ENCODE data around the gene COL24A1. TPM values are rescaled to one million over a fixed set of nuclear protein-coding genes. Genes with fewer than 3 reads are reported as not detected.
"Not testable (repeated sequence)": the region's sequence is repeated elsewhere in the genome, so short reads cannot be mapped to it uniquely, and the experiment has no call there.

The COL24A1 gene
- total and polyA plus RNA-seq, 2 donors from 2014 or later, result 0.47 to 0.54 TPM

- FAIRE-seq; H3K9ac ChIP-seq (ENCODE audit: low read length in 3 of 3); H3K36me3 ChIP-seq (ENCODE audit: control insufficient read depth in 2 of 3, insufficient read depth in 3 of 3, low read length in 3 of 3); H3K4me1 ChIP-seq (ENCODE audit: control insufficient read depth in 2 of 3, insufficient read depth in 2 of 3, low read depth in 1 of 3, low read length in 3 of 3); H3K4me3 ChIP-seq (ENCODE audit: low read length in 3 of 3); intact Hi-C loops (cut with DNase I); H3K27ac ChIP-seq (ENCODE audit: low read depth in 2 of 2, low read length in 2 of 2); H3K27me3 ChIP-seq (ENCODE audit: control insufficient read depth, insufficient read depth, low read length); H3K9me3 ChIP-seq (ENCODE audit: control insufficient read depth in 2 of 3, insufficient read depth in 1 of 3, low read length in 3 of 3); DNase-seq: not testable (repeated sequence)
Observed at GRCh38 chr1:86071870-86072269, 84.7 kb downstream of the COL24A1 start.

- Histone ChIP-seq H3K9ac (ENCODE audit: low read length in 3 of 3) (no peak overlapping the region), H3K4me1 (ENCODE audit: control insufficient read depth in 2 of 3, insufficient read depth in 2 of 3, low read depth in 1 of 3, low read length in 3 of 3) (no peaks in the 10 kb centered on the region), H3K27ac (ENCODE audit: low read depth in 2 of 2, low read length in 2 of 2) (no peak overlapping the region), H3K9me3 (ENCODE audit: control insufficient read depth in 2 of 3, insufficient read depth in 1 of 3, low read length in 3 of 3) (no peaks in the 10 kb centered on the region), H3K4me3 (ENCODE audit: low read length in 3 of 3) (no peak overlapping the region), H3K27me3 (ENCODE audit: control insufficient read depth, insufficient read depth, low read length) (no peaks in the 10 kb centered on the region), H3K36me3 (ENCODE audit: control insufficient read depth in 2 of 3, insufficient read depth in 3 of 3, low read length in 3 of 3) (no peaks in the 10 kb centered on the region)
- no peak for TF ChIP-seq CTCF (IDR thresholded peaks at IDR 0.05; ENCODE audit: borderline replicate concordance, extremely low read depth, insufficient read depth)
- DNase-seq (no peak), FAIRE-seq (no peak)
- intact Hi-C loops (cut with DNase I), result no loop called here
Observed at GRCh38 chr1:86069757-86070145, 86.8 kb downstream of the COL24A1 start.

- H3K9me3 ChIP-seq (ENCODE audit: control insufficient read depth in 2 of 3, insufficient read depth in 1 of 3, low read length in 3 of 3), result no peaks in the 10 kb centered on the region
- H3K36me3 ChIP-seq (ENCODE audit: control insufficient read depth in 2 of 3, insufficient read depth in 3 of 3, low read length in 3 of 3), result no peaks in the 10 kb centered on the region
- no peak for TF ChIP-seq CTCF (IDR thresholded peaks at IDR 0.05; ENCODE audit: borderline replicate concordance, extremely low read depth, insufficient read depth)
- DNase-seq (no peak), FAIRE-seq (no peak)
- no peaks in the 10 kb centered on the region for H3K4me1 ChIP-seq (ENCODE audit: control insufficient read depth in 2 of 3, insufficient read depth in 2 of 3, low read depth in 1 of 3, low read length in 3 of 3)
- H3K27me3 ChIP-seq (ENCODE audit: control insufficient read depth, insufficient read depth, low read length), result no peaks in the 10 kb centered on the region
- no peak overlapping the region for H3K9ac ChIP-seq (ENCODE audit: low read length in 3 of 3)
- H3K4me3 ChIP-seq (ENCODE audit: low read length in 3 of 3), result no peak overlapping the region
- intact Hi-C loops (cut with DNase I), result no loop called here
- H3K27ac ChIP-seq (ENCODE audit: low read depth in 2 of 2, low read length in 2 of 2), result no peak overlapping the region
Observed at GRCh38 chr1:86068841-86069756, 87.5 kb downstream of the COL24A1 start.

- FAIRE-seq, result no peak
Observed at GRCh38 chr1:86068271-86068721, 88.3 kb downstream of the COL24A1 start.

More at GRCh38 chr1:86068271-86068721, 88.3 kb downstream of the COL24A1 start:
- Histone ChIP-seq H3K27ac (ENCODE audit: low read depth in 2 of 2, low read length in 2 of 2) (no peak overlapping the region), H3K9ac (ENCODE audit: low read length in 3 of 3) (no peak overlapping the region), H3K36me3 (ENCODE audit: control insufficient read depth in 2 of 3, insufficient read depth in 3 of 3, low read length in 3 of 3) (no peaks in the 10 kb centered on the region), H3K4me3 (ENCODE audit: low read length in 3 of 3) (no peak overlapping the region), H3K4me1 (ENCODE audit: control insufficient read depth in 2 of 3, insufficient read depth in 2 of 3, low read depth in 1 of 3, low read length in 3 of 3) (no peaks in the 10 kb centered on the region), H3K27me3 (ENCODE audit: control insufficient read depth, insufficient read depth, low read length) (no peaks in the 10 kb centered on the region), H3K9me3 (ENCODE audit: control insufficient read depth in 2 of 3, insufficient read depth in 1 of 3, low read length in 3 of 3) (no peaks in the 10 kb centered on the region)
- DNase-seq, result no peak
- intact Hi-C loops (cut with DNase I), result no loop called here
- TF ChIP-seq CTCF (IDR thresholded peaks at IDR 0.05; ENCODE audit: borderline replicate concordance, extremely low read depth, insufficient read depth), result no peak
